ENCODE results near the gene BRD8.
"Not testable (repeated sequence)": the region's sequence is repeated elsewhere in the genome, so short reads cannot be mapped to it uniquely, and the experiment has no call there.

Gene BRD8

DNA sequence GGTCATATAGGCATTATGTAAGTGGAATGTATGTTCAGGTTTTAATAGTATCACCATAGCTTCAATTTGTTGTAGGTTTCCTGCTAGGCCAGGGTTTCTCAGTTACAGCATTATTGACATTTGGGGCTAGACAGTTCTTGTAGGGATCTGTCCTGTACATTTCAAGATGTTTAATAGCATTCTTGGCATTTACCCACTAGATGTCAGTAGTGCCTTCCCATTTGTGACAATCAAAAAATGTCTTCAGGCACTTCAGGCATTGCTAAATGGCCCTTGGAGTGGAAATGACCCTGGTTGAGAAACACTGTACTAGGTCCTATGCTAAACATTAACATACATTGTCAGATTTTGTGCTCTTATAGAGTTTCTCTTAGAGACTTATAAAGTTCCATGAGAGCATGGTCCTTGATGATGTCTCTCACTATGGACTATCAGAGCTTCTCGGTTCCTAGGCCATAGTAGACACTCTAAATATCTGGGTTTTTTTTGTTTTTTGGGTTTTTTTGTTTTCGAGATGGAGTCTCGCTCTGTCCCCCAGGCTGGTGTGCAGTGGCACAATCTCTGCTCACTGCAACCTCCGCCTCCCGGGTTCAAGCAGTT lies 1.9 kb upstream of the BRD8 start:
- DNase-seq = no peak
- H3K27me3 Mint-ChIP-seq = no peaks in the 10 kb centered on the region
- CTCF ChIA-PET = interaction anchor here (0.6 to 4.0 kb wide), 11 partner anchors 8 to 370 kb away, joined by 3 to 23 read pairs (median 3); partner anchors contain the start of genes EGR1 and KDM3B
- H3K4me1 Mint-ChIP-seq = peaks cover 24% of the 10 kb centered on the region
- H3K9me3 Mint-ChIP-seq = no peaks in the 10 kb centered on the region
- no peak overlapping the region for H3K4me3 Mint-ChIP-seq
- H3K27ac Mint-ChIP-seq = no peak overlapping the region
- H3K36me3 Mint-ChIP-seq = peaks cover 47% of the 10 kb centered on the region

DNA sequence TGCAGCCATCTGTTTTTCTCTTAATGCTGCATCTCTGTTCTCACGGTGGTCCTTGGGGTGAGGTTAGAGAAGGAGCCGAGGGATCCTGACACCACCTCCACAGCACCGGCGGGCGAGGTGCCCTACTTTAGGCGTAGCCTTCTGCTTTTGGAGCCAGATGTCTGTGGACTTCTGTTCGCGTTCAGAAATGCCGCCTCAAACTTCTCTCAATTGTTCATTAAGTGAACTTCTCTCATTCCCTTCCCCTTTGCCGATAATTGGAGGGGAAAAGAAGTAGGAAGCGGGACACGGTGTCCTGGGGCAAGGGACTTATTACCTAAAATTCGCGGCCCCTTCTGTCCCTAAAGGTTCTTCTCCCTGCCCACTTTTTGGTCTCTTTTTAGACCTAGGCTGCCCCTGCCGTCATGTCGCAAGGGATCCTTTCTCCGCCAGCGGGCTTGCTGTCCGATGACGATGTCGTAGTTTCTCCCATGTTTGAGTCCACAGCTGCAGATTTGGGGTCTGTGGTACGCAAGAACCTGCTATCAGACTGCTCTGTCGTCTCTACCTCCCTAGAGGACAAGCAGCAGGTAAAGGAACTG lies 937 bp upstream of the BRD8 start:
- Mint-ChIP-seq H3K27me3 (no peaks in the 10 kb centered on the region), H3K9me3 (no peaks in the 10 kb centered on the region), H3K27ac (no peak overlapping the region), H3K4me3 (no peak overlapping the region), H3K4me1 (peaks cover 24% of the 10 kb centered on the region), H3K36me3 (peaks cover 43% of the 10 kb centered on the region)
- CTCF ChIA-PET = interaction anchor here (0.6 to 4.0 kb wide), 14 partner anchors 9 to 368 kb away, joined by 3 to 23 read pairs (median 3); partner anchors contain the start of genes EGR1 and KDM3B
- no peak for DNase-seq

DNA sequence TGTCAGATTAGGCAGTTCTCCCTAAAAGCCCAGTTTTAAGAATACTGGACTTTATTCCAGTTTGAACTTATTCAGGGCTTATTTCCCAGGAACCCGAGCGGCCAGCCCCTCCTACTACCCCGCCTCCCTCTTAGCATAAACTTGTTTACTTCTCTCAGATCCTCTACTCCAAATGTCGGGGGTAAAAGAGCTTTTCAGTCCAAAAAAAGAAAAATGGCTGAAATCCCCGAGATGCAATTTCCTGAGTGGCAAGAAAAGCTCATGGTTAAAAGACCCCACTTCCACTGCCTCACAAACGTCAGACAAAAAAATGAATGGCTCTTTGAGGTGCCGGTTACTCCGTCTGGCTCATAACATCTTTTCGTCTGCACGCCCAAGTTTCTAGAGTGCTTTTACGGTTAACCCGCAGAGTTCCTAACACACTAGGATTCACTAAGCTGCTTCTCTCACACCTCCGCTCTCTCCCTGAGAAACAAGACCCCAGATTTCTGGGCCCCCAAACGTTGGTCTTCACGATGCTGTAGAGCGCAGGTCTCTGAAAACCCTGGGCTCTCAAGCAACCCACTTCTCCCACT lies 402 bp downstream of the BRD8 start:
- H3K9me3 Mint-ChIP-seq = no peaks in the 10 kb centered on the region
- no peak overlapping the region for H3K27ac Mint-ChIP-seq
- no peaks in the 10 kb centered on the region for H3K27me3 Mint-ChIP-seq
- CTCF ChIA-PET = interaction anchor here (0.8 to 1.5 kb wide), 4 partner anchors 138 to 423 kb away, joined by 3 to 6 read pairs (median 3); partner anchors contain the start of gene KDM3B
- peak; percentile 62 for DNase-seq
- peaks cover 26% of the 10 kb centered on the region for H3K4me1 Mint-ChIP-seq
- H3K36me3 Mint-ChIP-seq = peaks cover 37% of the 10 kb centered on the region
- H3K4me3 Mint-ChIP-seq = no peak overlapping the region

DNA sequence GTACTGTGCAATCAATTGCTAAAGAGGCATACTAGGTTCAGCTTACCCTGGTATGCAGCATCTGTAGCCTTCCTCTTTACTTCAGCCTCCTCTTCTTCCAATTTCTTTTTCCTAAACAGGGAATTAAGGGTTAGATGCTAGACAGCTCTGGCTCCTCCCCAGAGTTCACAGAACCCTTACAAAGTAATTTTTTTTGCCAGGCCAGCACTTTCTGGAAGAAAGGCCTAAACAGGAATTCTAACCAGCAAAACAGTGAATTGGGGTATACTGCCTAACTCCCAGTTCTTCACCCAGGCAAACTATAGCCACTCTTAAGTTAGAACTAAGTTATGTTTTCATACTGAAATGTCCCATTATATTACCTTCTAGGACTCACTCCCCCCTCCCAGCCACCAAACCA lies 8.1 kb downstream of the BRD8 start:
- H3K9me3 Mint-ChIP-seq = no peaks in the 10 kb centered on the region
- CTCF ChIA-PET = no interaction called here
- H3K4me1 Mint-ChIP-seq = peaks cover 2% of the 10 kb centered on the region
- peaks cover 69% of the 10 kb centered on the region for H3K36me3 Mint-ChIP-seq
- DNase-seq = no peak
- H3K4me3 Mint-ChIP-seq = no peak overlapping the region
- H3K27me3 Mint-ChIP-seq = no peaks in the 10 kb centered on the region
- no peak overlapping the region for H3K27ac Mint-ChIP-seq

DNA sequence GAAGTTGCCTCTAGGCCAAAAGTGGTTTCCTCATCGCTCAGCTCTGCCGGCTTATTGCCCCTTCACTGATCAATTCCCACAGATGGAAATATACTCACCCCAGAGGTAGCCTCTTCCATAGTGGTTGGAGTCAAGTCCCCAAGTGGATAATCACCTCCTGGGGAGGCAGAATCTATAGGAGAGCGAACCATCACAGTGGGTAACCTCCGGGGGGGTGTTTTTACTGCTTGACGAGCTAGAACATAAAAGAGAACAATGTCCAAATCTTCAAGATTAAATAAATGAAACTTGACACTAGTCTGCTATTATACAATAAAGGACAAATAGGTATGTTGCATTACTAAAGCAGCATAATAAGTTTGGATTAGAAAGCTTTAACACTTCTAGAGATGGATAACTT lies 9.3 kb downstream of the BRD8 start:
- peaks cover 2% of the 10 kb centered on the region for H3K4me1 Mint-ChIP-seq
- no peaks in the 10 kb centered on the region for H3K27me3 Mint-ChIP-seq
- CTCF ChIA-PET = no interaction called here
- DNase-seq = no peak
- H3K36me3 Mint-ChIP-seq = peaks cover 74% of the 10 kb centered on the region
- H3K27ac Mint-ChIP-seq = no peak overlapping the region
- H3K4me3 Mint-ChIP-seq = no peak overlapping the region
- no peaks in the 10 kb centered on the region for H3K9me3 Mint-ChIP-seq

DNA sequence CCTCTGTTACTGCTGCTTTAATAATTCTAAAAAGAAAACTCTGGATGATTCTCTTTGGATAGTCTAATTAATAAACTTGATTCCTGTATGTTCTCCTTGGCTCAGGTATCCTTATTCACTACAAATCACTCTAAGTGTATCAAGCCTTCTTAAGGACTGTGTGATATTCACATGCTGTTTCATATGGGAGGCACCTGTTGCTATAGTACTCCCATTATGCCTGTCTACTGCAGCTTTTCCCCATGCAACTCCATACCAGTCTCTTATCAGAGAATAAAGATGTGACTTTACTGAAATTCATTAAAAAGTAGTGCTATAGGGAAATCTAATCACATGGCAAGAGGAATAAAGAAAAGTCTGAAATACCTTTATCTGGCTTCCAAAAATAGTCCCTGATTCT lies 14.7 kb downstream of the BRD8 start:
- Mint-ChIP-seq H3K9me3 (no peaks in the 10 kb centered on the region), H3K36me3 (peaks cover 75% of the 10 kb centered on the region), H3K27ac (no peak overlapping the region), H3K4me3 (no peak overlapping the region), H3K4me1 (no peaks in the 10 kb centered on the region), H3K27me3 (no peaks in the 10 kb centered on the region)
- CTCF ChIA-PET = no interaction called here
- DNase-seq = no peak

DNA sequence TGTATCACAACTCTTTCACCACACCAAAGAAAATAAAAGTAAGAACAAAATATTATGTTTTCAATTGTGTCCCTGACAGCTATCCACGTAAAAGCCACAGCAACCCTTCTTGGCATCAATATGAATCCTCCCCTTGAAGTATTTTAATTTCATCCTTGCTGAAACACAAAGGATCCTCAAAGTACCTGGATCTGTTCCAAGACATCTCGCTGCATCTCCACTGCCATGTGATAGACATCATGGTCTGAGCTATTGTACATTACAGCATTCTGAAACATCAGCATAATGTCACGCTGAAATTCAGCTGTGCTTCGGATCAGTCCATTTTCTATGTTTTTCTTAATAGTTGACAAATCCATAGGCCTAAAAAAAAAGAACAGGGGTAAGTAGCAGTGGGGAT lies 17.7 kb downstream of the BRD8 start:
- CTCF ChIA-PET = no interaction called here
- Mint-ChIP-seq H3K4me1 (no peaks in the 10 kb centered on the region), H3K4me3 (no peak overlapping the region), H3K27ac (no peak overlapping the region), H3K9me3 (no peaks in the 10 kb centered on the region), H3K27me3 (no peaks in the 10 kb centered on the region), H3K36me3 (peaks cover 69% of the 10 kb centered on the region)
- DNase-seq = no peak

DNA sequence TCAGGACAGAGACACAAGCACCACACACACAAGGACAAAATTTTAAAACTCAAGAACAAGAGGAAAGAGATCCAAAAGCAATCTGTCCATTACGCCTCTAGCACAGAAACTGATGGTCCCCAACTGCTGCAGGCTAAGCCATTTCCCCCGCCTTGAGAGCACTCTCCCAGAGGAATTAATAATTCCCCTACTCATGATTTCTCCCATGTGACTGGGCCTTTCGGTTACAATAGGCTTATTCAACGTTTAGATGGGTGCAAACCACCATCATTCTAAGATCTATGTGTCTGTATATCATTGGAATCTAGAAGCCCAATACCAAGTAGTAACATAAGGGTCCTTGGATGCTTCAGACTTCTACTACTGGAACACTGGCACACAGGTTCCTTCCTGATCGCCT lies 18.8 kb downstream of the BRD8 start:
- DNase-seq = no peak
- Mint-ChIP-seq H3K36me3 (peaks cover 62% of the 10 kb centered on the region), H3K27me3 (no peaks in the 10 kb centered on the region), H3K27ac (no peak overlapping the region), H3K4me3 (no peak overlapping the region), H3K9me3 (no peaks in the 10 kb centered on the region), H3K4me1 (no peaks in the 10 kb centered on the region)
- CTCF ChIA-PET = interaction anchor here (0.6 kb wide), 1 partner anchor 14 kb away, joined by 3 read pairs; no protein-coding TSS in a partner anchor

DNA sequence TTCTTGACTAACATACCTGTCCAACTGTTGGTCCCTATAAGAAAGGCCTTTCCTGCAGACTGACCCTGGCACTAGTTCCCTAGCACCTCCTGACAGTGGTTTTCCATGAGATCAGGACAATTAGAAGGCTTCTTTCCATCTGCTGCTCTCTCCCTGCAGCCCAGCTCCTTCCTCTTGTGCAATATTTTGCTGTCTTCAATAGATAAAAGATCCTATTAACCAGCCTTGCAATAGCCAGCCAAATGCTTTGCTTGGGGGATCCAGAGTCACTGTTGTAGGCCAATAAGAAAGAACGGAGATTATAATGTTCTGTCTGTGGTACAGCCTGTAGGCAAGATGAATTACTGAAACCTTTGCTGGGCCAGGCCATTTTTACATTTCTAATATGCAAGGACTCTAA lies 20.8 kb downstream of the BRD8 start:
- H3K4me1 Mint-ChIP-seq = no peaks in the 10 kb centered on the region
- no peak for DNase-seq
- CTCF ChIA-PET = no interaction called here
- no peaks in the 10 kb centered on the region for H3K9me3 Mint-ChIP-seq
- peaks cover 44% of the 10 kb centered on the region for H3K36me3 Mint-ChIP-seq
- no peak overlapping the region for H3K27ac Mint-ChIP-seq
- H3K27me3 Mint-ChIP-seq = peaks cover 4% of the 10 kb centered on the region
- no peak overlapping the region for H3K4me3 Mint-ChIP-seq

DNA sequence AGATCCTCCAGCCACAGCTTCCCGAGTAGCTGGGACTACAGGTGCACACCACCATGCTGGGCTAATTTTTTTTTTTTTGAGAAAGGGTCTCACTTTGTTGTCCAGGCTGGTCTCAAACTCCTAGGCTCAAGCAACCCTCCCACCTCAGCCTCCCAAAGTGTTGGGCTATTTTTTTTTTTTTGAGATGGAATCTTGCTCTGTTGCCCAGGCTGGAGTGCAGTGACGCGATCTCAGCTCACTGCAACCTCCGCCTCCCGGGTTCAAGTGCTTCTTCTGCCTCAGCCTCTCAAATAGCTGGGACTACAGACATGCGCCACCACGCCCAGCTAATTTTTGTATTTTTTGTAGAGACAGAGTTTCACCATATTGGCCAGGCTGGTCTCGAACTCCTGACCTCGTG lies 22.5 kb downstream of the BRD8 start:
- H3K27me3 Mint-ChIP-seq, CTCF ChIA-PET, H3K27ac Mint-ChIP-seq, H3K4me3 Mint-ChIP-seq, DNase-seq, H3K9me3 Mint-ChIP-seq, H3K4me1 Mint-ChIP-seq: not testable (repeated sequence)
- peaks cover 35% of the 10 kb centered on the region for H3K36me3 Mint-ChIP-seq

DNA sequence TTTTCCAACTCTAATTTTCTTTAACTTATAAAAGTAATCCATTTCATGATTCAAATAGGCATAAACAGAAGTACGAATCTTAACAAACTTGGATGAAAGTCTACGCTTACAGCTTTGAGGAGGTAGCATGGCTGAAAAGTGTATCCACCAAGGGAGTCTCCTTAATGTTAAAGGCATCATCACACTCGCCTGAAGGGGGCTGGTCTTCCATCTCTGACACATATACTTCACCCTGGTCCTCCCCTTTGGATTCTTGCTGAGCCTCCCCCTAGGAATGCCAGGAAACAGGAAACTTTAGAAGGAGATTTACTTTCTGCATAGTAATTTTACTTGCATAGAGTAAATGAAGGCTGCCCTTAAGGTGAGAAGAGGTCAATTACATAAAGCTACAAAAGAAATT lies 28.9 kb downstream of the BRD8 start:
- no peaks in the 10 kb centered on the region for H3K9me3 Mint-ChIP-seq
- H3K27me3 Mint-ChIP-seq = peaks cover 11% of the 10 kb centered on the region
- no peaks in the 10 kb centered on the region for H3K4me1 Mint-ChIP-seq
- DNase-seq = no peak
- H3K4me3 Mint-ChIP-seq = no peak overlapping the region
- H3K27ac Mint-ChIP-seq = no peak overlapping the region
- CTCF ChIA-PET = interaction anchor here (1.1 to 1.2 kb wide), 2 partner anchors 16 to 371 kb away, joined by 3 read pairs; no protein-coding TSS in a partner anchor
- no peaks in the 10 kb centered on the region for H3K36me3 Mint-ChIP-seq

DNA sequence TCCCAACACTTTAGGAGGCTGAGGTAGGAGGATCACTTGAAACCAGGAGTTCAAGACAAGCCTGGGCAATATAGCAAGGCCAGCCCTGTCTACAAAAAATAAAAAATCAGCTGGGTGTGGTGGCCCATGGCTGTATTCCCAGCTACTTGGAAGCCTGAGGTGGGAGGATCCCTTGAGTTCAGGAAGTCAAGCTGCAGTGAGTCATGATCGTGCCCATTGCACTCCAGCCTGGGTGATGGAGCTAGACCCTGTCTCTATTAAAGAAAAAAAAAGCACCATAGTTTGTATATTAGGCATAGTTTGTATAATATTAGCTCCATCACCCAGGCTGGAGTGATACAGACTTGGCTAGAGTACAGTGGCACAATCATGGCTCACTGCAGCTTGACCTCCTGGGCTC lies 29.6 kb downstream of the BRD8 start:
- no peak overlapping the region for H3K27ac Mint-ChIP-seq
- peaks cover 11% of the 10 kb centered on the region for H3K27me3 Mint-ChIP-seq
- H3K36me3 Mint-ChIP-seq = no peaks in the 10 kb centered on the region
- no peak overlapping the region for H3K4me3 Mint-ChIP-seq
- CTCF ChIA-PET = interaction anchor here (0.9 to 1.1 kb wide), 2 partner anchors 16 to 117 kb away, joined by 3 read pairs; no protein-coding TSS in a partner anchor
- no peaks in the 10 kb centered on the region for H3K4me1 Mint-ChIP-seq
- no peaks in the 10 kb centered on the region for H3K9me3 Mint-ChIP-seq
- no peak for DNase-seq

DNA sequence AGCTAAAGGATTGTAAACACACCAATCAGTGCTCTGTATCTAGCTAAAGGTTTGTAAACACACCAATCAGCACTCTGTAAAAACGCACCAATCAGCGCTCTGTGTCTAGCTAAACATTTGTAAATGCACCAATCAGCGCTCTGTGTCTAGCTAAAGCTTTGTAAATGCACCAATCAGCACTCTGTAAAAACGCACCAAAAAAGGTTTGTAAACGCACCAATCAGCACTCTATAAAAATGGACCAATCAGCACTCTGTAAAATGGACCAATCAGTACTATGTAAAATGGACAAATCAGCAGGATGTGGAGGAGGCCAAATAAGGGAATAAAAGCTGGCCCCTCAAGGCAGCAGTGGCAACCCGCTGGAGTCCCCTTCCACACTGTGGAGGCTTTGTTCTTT lies 34.9 kb downstream of the BRD8 start:
- not testable (repeated sequence) for H3K9me3 Mint-ChIP-seq, DNase-seq, H3K4me1 Mint-ChIP-seq, H3K36me3 Mint-ChIP-seq, H3K4me3 Mint-ChIP-seq, H3K27ac Mint-ChIP-seq
- H3K27me3 Mint-ChIP-seq = peaks cover 15% of the 10 kb centered on the region
- CTCF ChIA-PET = interaction anchor here (0.6 to 1.2 kb wide), 2 partner anchors 64 to 107 kb away, joined by 4 read pairs; no protein-coding TSS in a partner anchor

DNA sequence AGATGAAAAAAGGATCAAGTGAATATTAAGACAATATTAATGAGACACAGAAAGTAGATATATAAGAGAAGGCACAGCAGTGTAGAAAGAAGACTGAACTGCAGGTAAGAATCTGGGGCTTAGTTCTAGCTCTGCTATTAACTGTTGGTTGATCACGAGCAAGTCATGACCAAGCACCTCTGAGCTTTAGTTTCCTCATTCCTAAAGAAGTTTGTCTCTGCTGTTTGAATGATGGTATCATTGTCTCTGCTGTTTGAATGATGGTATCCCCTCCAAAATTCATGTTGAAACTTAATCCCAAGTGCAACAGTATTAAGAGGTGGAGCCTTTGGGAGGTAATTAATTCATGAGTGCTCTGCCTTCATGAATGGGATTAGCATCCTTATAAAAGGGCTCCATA lies 36.7 kb downstream of the BRD8 start:
- no peak for DNase-seq
- no peaks in the 10 kb centered on the region for H3K4me1 Mint-ChIP-seq
- peaks cover 23% of the 10 kb centered on the region for H3K27me3 Mint-ChIP-seq
- H3K9me3 Mint-ChIP-seq = no peaks in the 10 kb centered on the region
- CTCF ChIA-PET = no interaction called here
- H3K36me3 Mint-ChIP-seq = no peaks in the 10 kb centered on the region
- no peak overlapping the region for H3K27ac Mint-ChIP-seq
- no peak overlapping the region for H3K4me3 Mint-ChIP-seq

DNA sequence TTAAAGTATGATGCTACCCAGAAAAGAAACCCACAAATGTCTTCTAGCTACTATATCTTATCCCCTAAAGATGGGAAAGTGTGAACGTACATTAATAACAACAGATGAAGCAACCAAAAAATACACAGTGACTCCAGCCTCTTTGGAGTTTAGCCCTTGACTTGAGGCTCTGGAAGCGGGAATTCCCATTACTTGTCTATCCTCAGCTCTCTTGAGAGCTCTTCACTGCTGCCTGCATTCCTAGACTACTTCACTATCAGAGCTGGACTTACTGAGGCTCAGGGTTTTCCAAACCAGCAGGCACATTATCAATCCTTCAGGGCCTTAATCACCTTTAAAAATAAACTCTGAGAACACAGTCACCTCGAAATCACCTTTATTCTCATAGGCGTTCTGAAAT lies 38.2 kb downstream of the BRD8 start:
- CTCF ChIA-PET = interaction anchor here (1.1 to 1.4 kb wide), 2 partner anchors 63 to 71 kb away, joined by 4 read pairs; no protein-coding TSS in a partner anchor
- Mint-ChIP-seq H3K27ac (no peak overlapping the region), H3K4me3 (no peak overlapping the region)

More for the DNA sequence above, 38.2 kb downstream of the BRD8 start:
- H3K9me3 Mint-ChIP-seq = no peaks in the 10 kb centered on the region
- no peaks in the 10 kb centered on the region for H3K4me1 Mint-ChIP-seq
- no peak for DNase-seq
- no peaks in the 10 kb centered on the region for H3K36me3 Mint-ChIP-seq
- peaks cover 23% of the 10 kb centered on the region for H3K27me3 Mint-ChIP-seq
